Hepatocyte (in vitro differentiated cells): ENCODE measurements around the gene ANGPT4.

ENCODE experiments used
- CTCF ChIP-seq: fragments of 200-600 bp; sonication (generic); IDR thresholded peaks from 2 replicates; pipeline ENCODE4 v1.5.1; 2016; ENCODE audit warnings: antibody characterized with exemption, mild to moderate bottlenecking; ENCODE audit not compliant: poor library complexity
- EZH2 ChIP-seq: fragments of 200-600 bp; sonication (generic); IDR thresholded peaks from 2 replicates; pipeline ENCODE4 v1.6.1; 2016; ENCODE audit warnings: antibody characterized with exemption, mild to moderate bottlenecking, borderline replicate concordance

DNA sequence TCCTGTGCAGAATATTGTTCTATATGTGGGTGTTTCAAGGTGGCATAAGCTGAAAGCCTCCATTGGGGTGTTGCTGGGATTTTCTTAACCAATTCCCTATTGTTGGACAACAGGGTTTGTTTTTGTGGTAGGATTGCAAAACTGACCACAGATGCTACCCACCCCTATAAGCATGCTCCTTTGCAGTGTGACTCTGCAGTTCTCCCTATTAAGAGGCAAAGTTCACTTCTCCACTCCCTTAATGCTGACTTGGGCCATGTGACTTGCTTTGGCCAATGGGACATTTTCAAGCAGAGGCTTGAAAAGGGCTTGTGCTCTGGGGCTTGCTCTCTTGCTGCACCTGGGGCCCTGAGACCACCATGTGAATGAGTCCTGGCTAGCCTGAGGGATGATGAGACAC, 8.5 kb upstream of the ANGPT4 start:
- TF ChIP-seq EZH2 (no peak), CTCF (no peak)
